ENCODE measurements around the gene CAPSL. TPM values are rescaled to one million over a fixed set of nuclear protein-coding genes. Genes with fewer than 3 reads are reported as not detected.
A peak's percentile ranks its signal among the peaks of the same experiment; 100 is the strongest.

The CAPSL gene
- total and polyA plus RNA-seq, 8 donors: not detected

GRCh38 chr5:35862126-35862525 is 76.3 kb downstream of the CAPSL start:
- H3K9me3 ChIP-seq: no peaks in the 10 kb centered on the region
- no peaks in the 10 kb centered on the region for H3K36me3 ChIP-seq
- 67 to 73% (median 69%) methylated on average over 2 of the region's 2 CpGs for WGBS, 5 donors
- no peaks in the 10 kb centered on the region for H3K4me1 ChIP-seq
- peak overlapping the region in 1 of 4 donors; percentile 0 for H3K4me3 ChIP-seq
- H3K27me3 ChIP-seq: no peaks in the 10 kb centered on the region
- TF ChIP-seq POLR2AphosphoS5 (IDR thresholded peaks at IDR 0.05) (no peak), CTCF (IDR thresholded peaks at IDR 0.05) (no peak), POLR2A (IDR thresholded peaks at IDR 0.05) (no peak), EP300 (IDR thresholded peaks at IDR 0.05) (no peak)
- H3K27ac ChIP-seq: no peak overlapping the region
- DNase-seq: no peak
- intact Hi-C loops (cut with DNase I; ENCODE audit: low total_unique reads): no loop called here

GRCh38 chr5:35861718-35862117 is 76.7 kb downstream of the CAPSL start:
- H3K27me3 ChIP-seq: no peaks in the 10 kb centered on the region
- TF ChIP-seq CTCF (IDR thresholded peaks at IDR 0.05) (no peak), POLR2AphosphoS5 (IDR thresholded peaks at IDR 0.05) (no peak), POLR2A (IDR thresholded peaks at IDR 0.05) (no peak), EP300 (IDR thresholded peaks at IDR 0.05) (no peak)
- intact Hi-C loops (cut with DNase I; ENCODE audit: low total_unique reads): no loop called here
- H3K4me3 ChIP-seq: peak overlapping the region in 1 of 4 donors; percentile 0
- H3K27ac ChIP-seq: no peak overlapping the region
- H3K9me3 ChIP-seq: no peaks in the 10 kb centered on the region
- H3K36me3 ChIP-seq: no peaks in the 10 kb centered on the region
- 71 to 80% (median 75%) methylated on average over 1 of the region's 1 CpG for WGBS, 5 donors
- H3K4me1 ChIP-seq: no peaks in the 10 kb centered on the region
- no peak for DNase-seq

- Histone ChIP-seq H3K4me1 (no peaks in the 10 kb centered on the region), H3K9me3 (no peaks in the 10 kb centered on the region), H3K4me3 (peak overlapping the region in 3 of 4 donors; percentile 1 to 14 (median 5)), H3K27me3 (no peaks in the 10 kb centered on the region), H3K36me3 (no peaks in the 10 kb centered on the region), H3K27ac (no peak overlapping the region)
- no peak for TF ChIP-seq EP300 (IDR thresholded peaks at IDR 0.05)
- no peak for TF ChIP-seq POLR2A (IDR thresholded peaks at IDR 0.05)
- TF ChIP-seq CTCF (IDR thresholded peaks at IDR 0.05): no peak
- no peak for TF ChIP-seq POLR2AphosphoS5 (IDR thresholded peaks at IDR 0.05)
- DNase-seq: no peak
- intact Hi-C loops (cut with DNase I; ENCODE audit: low total_unique reads): no loop called here
- WGBS, 5 donors: 82 to 100% (median 94%) methylated on average over 1 of the region's 1 CpG
These were observed 77.7 kb downstream of the CAPSL start for GRCh38 chr5:35860686-35861085.

- 50 to 56% (median 53%) methylated on average over 3 of the region's 3 CpGs for WGBS, 5 donors
- peak overlapping the region in 4 of 5 donors; percentile 0 to 26 (median 12) for H3K27ac ChIP-seq
- TF ChIP-seq POLR2AphosphoS5 (IDR thresholded peaks at IDR 0.05): no peak
- TF ChIP-seq EP300 (IDR thresholded peaks at IDR 0.05): no peak
- intact Hi-C loops (cut with DNase I; ENCODE audit: low total_unique reads): no loop called here
- no peaks in the 10 kb centered on the region for H3K9me3 ChIP-seq
- H3K4me3 ChIP-seq: peak overlapping the region in 3 of 4 donors; percentile 14 to 16 (median 16)
- H3K27me3 ChIP-seq: no peaks in the 10 kb centered on the region
- DNase-seq: peak in 1 of 2 donors; percentile 8
- no peaks in the 10 kb centered on the region for H3K36me3 ChIP-seq
- no peaks in the 10 kb centered on the region for H3K4me1 ChIP-seq
These were observed 79.2 kb downstream of the CAPSL start for GRCh38 chr5:35859101-35859661.

GRCh38 chr5:35857606-35858205 is 80.7 kb downstream of the CAPSL start:
- no peaks in the 10 kb centered on the region for H3K9me3 ChIP-seq

More at GRCh38 chr5:35857606-35858205, 80.7 kb downstream of the CAPSL start:
- Histone ChIP-seq H3K36me3 (no peaks in the 10 kb centered on the region), H3K4me1 (no peaks in the 10 kb centered on the region), H3K27ac (peak overlapping the region in 4 of 5 donors; percentile 0 to 31 (median 22)), H3K27me3 (no peaks in the 10 kb centered on the region), H3K4me3 (peak overlapping the region in 2 of 4 donors; percentile 2 to 17)
- TF ChIP-seq CTCF (IDR thresholded peaks at IDR 0.05): no peak
- TF ChIP-seq EP300 (IDR thresholded peaks at IDR 0.05): no peak
- TF ChIP-seq POLR2A (IDR thresholded peaks at IDR 0.05): no peak
- no peak for TF ChIP-seq POLR2AphosphoS5 (IDR thresholded peaks at IDR 0.05)
- 40 to 58% (median 50%) methylated on average over 2 of the region's 2 CpGs for WGBS, 5 donors
- intact Hi-C loops (cut with DNase I; ENCODE audit: low total_unique reads): no loop called here
- no peak for DNase-seq

Data from stomach (tissue), 9 donors.